ENCODE results near the gene SLC7A6OS.

Gene SLC7A6OS

DNA sequence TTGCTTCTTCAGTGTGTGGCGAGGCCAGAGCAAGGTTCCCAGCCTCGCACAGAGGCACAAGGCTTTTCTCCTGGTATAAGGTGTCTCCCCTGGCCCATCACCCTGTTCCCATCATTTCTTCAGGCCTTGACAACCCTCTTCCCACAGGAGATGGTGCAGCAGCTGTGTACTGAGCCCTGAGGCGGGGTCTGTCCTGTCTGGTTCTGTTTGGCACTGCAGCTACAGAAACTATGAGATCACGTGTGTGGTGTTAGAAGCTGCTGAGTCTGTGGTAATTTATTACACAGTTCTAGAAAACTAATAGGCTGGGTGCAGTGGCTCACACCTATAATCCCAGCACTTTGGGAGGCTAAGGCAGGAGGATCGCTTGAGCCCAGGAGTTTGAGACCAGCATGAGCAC lies 58.4 kb downstream of the SLC7A6OS start:
- Histone ChIP-seq H3K4me3 (replicated peaks; ENCODE audit: low read depth, low read length) (no peak overlapping the region), H3K27me3 (replicated peaks; ENCODE audit: control insufficient read depth, insufficient read depth, low read length) (no peaks in the 10 kb centered on the region), H3K36me3 (ENCODE audit: control insufficient read depth, insufficient read depth, low read length) (peaks cover 9% of the 10 kb centered on the region)
- DNase-seq (ENCODE audit: extremely low read depth, insufficient read length), result no peak
- TF ChIP-seq, protein P1, sequence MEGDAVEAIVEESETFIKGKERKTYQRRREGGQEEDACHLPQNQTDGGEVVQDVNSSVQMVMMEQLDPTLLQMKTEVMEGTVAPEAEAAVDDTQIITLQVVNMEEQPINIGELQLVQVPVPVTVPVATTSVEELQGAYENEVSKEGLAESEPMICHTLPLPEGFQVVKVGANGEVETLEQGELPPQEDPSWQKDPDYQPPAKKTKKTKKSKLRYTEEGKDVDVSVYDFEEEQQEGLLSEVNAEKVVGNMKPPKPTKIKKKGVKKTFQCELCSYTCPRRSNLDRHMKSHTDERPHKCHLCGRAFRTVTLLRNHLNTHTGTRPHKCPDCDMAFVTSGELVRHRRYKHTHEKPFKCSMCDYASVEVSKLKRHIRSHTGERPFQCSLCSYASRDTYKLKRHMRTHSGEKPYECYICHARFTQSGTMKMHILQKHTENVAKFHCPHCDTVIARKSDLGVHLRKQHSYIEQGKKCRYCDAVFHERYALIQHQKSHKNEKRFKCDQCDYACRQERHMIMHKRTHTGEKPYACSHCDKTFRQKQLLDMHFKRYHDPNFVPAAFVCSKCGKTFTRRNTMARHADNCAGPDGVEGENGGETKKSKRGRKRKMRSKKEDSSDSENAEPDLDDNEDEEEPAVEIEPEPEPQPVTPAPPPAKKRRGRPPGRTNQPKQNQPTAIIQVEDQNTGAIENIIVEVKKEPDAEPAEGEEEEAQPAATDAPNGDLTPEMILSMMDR (IDR thresholded peaks at IDR 0.05; ENCODE audit: insufficient read depth, low read length, poor library complexity, severe bottlenecking), result no peak

DNA sequence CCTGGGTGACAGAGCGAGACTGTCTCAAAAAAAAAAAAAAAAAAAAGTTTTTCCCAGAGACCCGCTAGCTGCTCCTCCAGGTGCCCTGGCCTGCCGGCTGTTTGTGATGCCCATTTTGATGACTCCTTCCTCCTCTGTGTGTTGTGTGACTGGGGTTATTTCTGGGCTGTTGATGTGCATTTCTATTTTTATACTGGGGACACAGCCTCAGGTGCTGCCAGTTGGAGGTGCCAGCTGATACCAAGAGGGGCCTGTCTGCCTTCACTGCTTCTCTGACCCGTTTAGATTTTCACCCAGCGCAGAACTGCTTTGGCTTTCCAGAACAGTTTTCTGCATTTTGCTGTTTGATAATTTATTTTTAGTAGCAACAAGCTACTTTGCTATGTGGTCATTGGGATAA lies 58.9 kb downstream of the SLC7A6OS start:
- TF ChIP-seq, protein P1 (IDR thresholded peaks at IDR 0.05; ENCODE audit: insufficient read depth, low read length, poor library complexity, severe bottlenecking), result no peak
- H3K4me3 ChIP-seq (replicated peaks; ENCODE audit: low read depth, low read length), result no peak overlapping the region
- no peaks in the 10 kb centered on the region for H3K27me3 ChIP-seq (replicated peaks; ENCODE audit: control insufficient read depth, insufficient read depth, low read length)
- no peak for DNase-seq (ENCODE audit: extremely low read depth, insufficient read length)
- H3K36me3 ChIP-seq (ENCODE audit: control insufficient read depth, insufficient read depth, low read length), result peaks cover 9% of the 10 kb centered on the region

DNA sequence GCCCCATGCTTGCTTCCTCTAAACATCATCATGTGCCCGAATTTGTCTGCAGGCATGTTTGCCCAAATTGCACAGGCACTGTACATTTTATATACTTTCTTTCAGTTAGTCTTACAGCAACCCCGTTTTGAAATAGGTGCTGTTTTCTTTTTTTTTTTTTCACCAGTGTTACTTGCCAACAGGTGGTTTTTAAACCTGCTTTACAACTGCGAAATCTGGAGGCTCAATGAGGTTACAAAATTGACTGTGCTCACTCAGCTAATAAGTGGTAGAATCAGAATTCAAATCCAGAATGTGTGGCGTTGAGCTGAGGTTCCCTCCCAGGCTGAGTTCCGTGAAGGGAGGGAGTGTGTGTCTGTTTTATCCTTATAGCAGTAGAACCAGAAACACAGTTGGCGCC lies 59.8 kb downstream of the SLC7A6OS start:
- DNase-seq (ENCODE audit: extremely low read depth, insufficient read length), result no peak
- Histone ChIP-seq H3K27me3 (replicated peaks; ENCODE audit: control insufficient read depth, insufficient read depth, low read length) (no peaks in the 10 kb centered on the region), H3K4me3 (replicated peaks; ENCODE audit: low read depth, low read length) (no peak overlapping the region), H3K36me3 (ENCODE audit: control insufficient read depth, insufficient read depth, low read length) (peaks cover 9% of the 10 kb centered on the region)
- TF ChIP-seq, protein P1 (IDR thresholded peaks at IDR 0.05; ENCODE audit: insufficient read depth, low read length, poor library complexity, severe bottlenecking), result no peak

DNA sequence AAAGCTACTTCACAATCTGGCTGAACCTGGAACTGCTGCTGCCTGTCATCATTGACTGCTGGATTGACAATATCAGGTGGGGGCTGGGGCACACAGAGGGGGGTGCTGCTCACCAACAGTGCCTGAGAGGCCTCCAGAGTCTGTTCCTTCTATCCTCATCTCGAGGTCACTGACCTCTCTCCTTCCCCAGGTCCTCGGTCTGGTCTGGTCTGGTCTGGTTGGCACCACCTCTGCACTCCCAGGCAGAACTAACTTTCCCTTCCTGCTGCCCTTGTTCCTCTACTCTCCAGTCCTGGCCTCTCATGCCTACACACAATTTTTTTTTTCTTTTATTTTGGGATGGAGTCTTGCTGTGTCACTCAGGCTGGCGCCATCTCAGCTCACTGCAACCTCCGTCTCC lies 61.4 kb downstream of the SLC7A6OS start:
- no peak for DNase-seq (ENCODE audit: extremely low read depth, insufficient read length)
- Histone ChIP-seq H3K36me3 (ENCODE audit: control insufficient read depth, insufficient read depth, low read length) (peaks cover 2% of the 10 kb centered on the region), H3K4me3 (replicated peaks; ENCODE audit: low read depth, low read length) (no peak overlapping the region), H3K27me3 (replicated peaks; ENCODE audit: control insufficient read depth, insufficient read depth, low read length) (no peaks in the 10 kb centered on the region)
- TF ChIP-seq, protein P1 (IDR thresholded peaks at IDR 0.05; ENCODE audit: insufficient read depth, low read length, poor library complexity, severe bottlenecking), result no peak
